ENCODE data around the gene EPB41L4A. TPM values are rescaled to one million over a fixed set of nuclear protein-coding genes. Genes with fewer than 3 reads are reported as not detected.

The EPB41L4A gene
- total RNA-seq, 4 donors from 2014 or later, result 8.3 to 33.8 (median 21.6) TPM

GRCh38 chr5:112234000-112234399 lies 185.1 kb downstream of the EPB41L4A start:
- TF ChIP-seq POLR2AphosphoS5 (IDR thresholded peaks at IDR 0.05) (no peak), POLR2A (IDR thresholded peaks at IDR 0.05; ENCODE audit: low read depth) (no peak), EP300 (IDR thresholded peaks at IDR 0.05) (no peak)
- TF ChIP-seq, protein P1, sequence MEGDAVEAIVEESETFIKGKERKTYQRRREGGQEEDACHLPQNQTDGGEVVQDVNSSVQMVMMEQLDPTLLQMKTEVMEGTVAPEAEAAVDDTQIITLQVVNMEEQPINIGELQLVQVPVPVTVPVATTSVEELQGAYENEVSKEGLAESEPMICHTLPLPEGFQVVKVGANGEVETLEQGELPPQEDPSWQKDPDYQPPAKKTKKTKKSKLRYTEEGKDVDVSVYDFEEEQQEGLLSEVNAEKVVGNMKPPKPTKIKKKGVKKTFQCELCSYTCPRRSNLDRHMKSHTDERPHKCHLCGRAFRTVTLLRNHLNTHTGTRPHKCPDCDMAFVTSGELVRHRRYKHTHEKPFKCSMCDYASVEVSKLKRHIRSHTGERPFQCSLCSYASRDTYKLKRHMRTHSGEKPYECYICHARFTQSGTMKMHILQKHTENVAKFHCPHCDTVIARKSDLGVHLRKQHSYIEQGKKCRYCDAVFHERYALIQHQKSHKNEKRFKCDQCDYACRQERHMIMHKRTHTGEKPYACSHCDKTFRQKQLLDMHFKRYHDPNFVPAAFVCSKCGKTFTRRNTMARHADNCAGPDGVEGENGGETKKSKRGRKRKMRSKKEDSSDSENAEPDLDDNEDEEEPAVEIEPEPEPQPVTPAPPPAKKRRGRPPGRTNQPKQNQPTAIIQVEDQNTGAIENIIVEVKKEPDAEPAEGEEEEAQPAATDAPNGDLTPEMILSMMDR (IDR thresholded peaks at IDR 0.05), result no peak
- WGBS, result 95% methylated on average over 1 of the region's 1 CpG

DNA sequence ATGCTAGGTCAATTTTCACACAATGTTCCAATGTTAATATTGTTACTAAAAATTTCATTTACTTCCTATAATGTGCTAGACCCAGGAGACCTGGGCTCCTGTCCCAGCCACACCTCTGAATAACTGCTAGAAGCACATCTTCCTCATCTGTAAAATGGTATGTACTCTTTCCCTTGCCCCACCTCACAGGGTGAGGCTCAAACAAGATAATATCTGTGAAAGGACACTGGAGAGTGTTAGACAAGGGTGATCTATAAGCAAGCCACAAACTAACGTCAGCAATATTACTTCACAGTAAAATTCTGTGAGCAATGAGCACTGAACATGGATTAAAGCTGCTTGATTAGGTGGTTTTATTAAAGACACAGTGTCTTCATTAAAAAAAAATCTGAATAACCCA lies 186.4 kb downstream of the EPB41L4A start:
- Histone ChIP-seq H3K27ac (replicated peaks in 1 of 4) (no peak overlapping the region), H3K4me1 (peaks cover 13 to 18% (median 14%) of the 10 kb centered on the region in 4 donors), H3K4me3 (no peak overlapping the region), H3K36me3 (peaks cover 0 to 17% (median 3%) of the 10 kb centered on the region in 4 donors), H3K27me3 (no peaks in the 10 kb centered on the region), H3K9me3 (no peaks in the 10 kb centered on the region)
- no peak for DNase-seq (ENCODE audit: extremely low spot score)
- WGBS, result 75% methylated on average over 1 of the region's 1 CpG
- intact Hi-C loops (cut with DNase I), result no loop called here
- TF ChIP-seq EP300 (IDR thresholded peaks at IDR 0.05) (no peak), POLR2AphosphoS5 (IDR thresholded peaks at IDR 0.05) (no peak), POLR2A (IDR thresholded peaks at IDR 0.05; ENCODE audit: low read depth) (no peak)
- TF ChIP-seq, protein P1 (IDR thresholded peaks at IDR 0.05), result no peak

More at GRCh38 chr5:112234000-112234399, 185.1 kb downstream of the EPB41L4A start:
- Histone ChIP-seq H3K27ac (replicated peaks in 1 of 4) (no peak overlapping the region), H3K4me3 (no peak overlapping the region), H3K4me1 (peaks cover 0 to 8% (median 4%) of the 10 kb centered on the region in 4 donors), H3K9me3 (no peaks in the 10 kb centered on the region), H3K36me3 (peaks cover 0 to 17% (median 3%) of the 10 kb centered on the region in 4 donors), H3K27me3 (no peaks in the 10 kb centered on the region)
- DNase-seq (ENCODE audit: extremely low spot score), result no peak
- intact Hi-C loops (cut with DNase I), result no loop called here

DNA sequence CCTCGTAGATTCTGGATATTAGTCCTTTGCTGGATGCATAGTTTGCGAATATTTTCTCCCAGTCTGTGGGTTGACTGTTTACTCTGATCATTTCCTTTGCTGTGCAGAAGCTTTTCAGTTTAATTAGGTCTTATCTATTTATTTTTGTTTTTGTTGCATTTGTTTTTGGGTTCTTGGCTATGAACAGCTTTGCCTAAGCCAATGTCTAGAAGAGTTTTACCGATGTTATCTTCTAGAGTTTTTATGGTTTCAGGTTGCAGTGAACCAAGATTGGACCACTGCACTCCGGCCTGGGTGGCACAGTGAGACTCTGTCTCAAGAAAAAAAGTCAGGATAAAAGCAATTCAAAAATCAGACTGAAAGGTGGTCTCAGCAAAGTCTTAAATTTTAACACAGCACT lies 188.5 kb downstream of the EPB41L4A start:
- no peak for DNase-seq (ENCODE audit: extremely low spot score)
- Histone ChIP-seq H3K4me3 (no peak overlapping the region), H3K27me3 (no peaks in the 10 kb centered on the region), H3K27ac (replicated peaks in 1 of 4) (no peak overlapping the region), H3K4me1 (peaks cover 13 to 18% (median 14%) of the 10 kb centered on the region in 4 donors), H3K36me3 (peaks cover 0 to 13% (median 3%) of the 10 kb centered on the region in 4 donors), H3K9me3 (no peaks in the 10 kb centered on the region)
- intact Hi-C loops (cut with DNase I), result no loop called here
- TF ChIP-seq EP300 (IDR thresholded peaks at IDR 0.05) (no peak), POLR2A (IDR thresholded peaks at IDR 0.05; ENCODE audit: low read depth) (no peak), POLR2AphosphoS5 (IDR thresholded peaks at IDR 0.05) (no peak)
- TF ChIP-seq, protein P1 (IDR thresholded peaks at IDR 0.05), result no peak
- WGBS, result 91% methylated on average over 4 of the region's 4 CpGs

DNA sequence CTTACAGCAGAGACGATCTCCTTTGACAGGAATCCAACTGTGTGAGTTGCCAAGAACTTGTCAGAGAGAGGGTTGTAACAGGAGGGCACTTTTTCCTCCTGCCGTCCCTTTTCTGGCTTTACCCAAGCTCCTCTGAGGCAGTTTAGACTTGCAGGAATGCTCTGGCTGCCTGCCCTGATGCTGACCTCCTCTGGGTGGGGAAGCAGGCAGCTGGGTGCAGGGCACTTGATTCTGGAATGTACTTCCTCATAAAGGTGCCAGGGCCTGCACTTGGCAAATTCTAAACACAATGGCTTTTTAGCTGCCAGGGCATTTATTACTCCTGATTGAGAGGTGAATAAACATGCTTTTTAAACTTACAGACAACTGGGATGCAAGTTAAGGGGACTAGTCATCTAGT lies 190.4 kb downstream of the EPB41L4A start:
- Histone ChIP-seq H3K27me3 (no peaks in the 10 kb centered on the region), H3K9me3 (no peaks in the 10 kb centered on the region), H3K4me3 (no peak overlapping the region), H3K36me3 (peaks cover 0 to 11% (median 2%) of the 10 kb centered on the region in 4 donors), H3K27ac (replicated peaks in 1 of 4) (peak overlapping the region in 1 of 4 donors; percentile 12), H3K4me1 (peaks cover 13 to 18% (median 14%) of the 10 kb centered on the region in 4 donors)
- no peak for DNase-seq (ENCODE audit: extremely low spot score)
- TF ChIP-seq EP300 (IDR thresholded peaks at IDR 0.05) (no peak), POLR2A (IDR thresholded peaks at IDR 0.05; ENCODE audit: low read depth) (no peak), POLR2AphosphoS5 (IDR thresholded peaks at IDR 0.05) (peak; percentile 50 to 67)
- TF ChIP-seq, protein P1 (IDR thresholded peaks at IDR 0.05), result no peak
- intact Hi-C loops (cut with DNase I), result no loop called here
- whole genome bisulfite sequencing, result 0% methylated on average over 2 of the region's 2 CpGs
